HG03135 (cell line): ENCODE results near the gene ROBO1.

Experiments used
- ATAC-seq: cut with Tn5 transposase; IDR thresholded peaks from one replicate; pipeline ENCODE4 v1.9.1; 2021; ENCODE audit warnings: mild to moderate bottlenecking, moderate library complexity; ENCODE audit not compliant: unreplicated experiment

Gene ROBO1

DNA sequence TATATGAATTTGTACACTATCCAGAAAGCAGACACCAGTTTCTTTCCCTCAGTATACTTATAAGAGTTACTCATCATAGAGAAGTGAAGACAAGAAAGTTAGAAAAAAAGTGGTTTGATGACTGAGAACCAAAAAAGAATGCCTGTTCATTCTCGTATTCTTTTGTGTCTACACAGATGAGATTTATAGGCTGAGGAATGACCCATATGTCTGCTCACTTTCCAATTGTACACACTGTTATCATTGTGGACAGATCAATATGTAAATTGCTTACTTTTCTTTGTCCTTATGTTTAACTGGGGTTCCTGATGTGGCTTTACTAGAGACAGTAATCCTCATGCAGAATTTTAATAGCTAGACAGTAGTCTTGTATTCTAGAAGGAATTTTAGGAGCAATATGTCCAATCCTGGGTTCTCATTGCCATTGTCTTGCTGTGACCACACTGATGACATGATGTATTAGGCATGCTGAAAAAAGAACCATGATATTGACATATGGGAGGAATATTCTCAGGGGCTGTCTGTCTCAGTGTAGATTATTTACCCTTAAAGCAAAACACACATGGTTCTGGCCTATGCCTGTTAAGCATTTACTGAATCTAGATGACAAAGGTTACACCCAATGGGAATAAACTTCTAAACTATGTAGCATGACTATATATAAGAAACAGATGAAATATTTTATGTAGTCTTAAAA is 669.7 kb downstream of the ROBO1 start:
- no peak for ATAC-seq

DNA sequence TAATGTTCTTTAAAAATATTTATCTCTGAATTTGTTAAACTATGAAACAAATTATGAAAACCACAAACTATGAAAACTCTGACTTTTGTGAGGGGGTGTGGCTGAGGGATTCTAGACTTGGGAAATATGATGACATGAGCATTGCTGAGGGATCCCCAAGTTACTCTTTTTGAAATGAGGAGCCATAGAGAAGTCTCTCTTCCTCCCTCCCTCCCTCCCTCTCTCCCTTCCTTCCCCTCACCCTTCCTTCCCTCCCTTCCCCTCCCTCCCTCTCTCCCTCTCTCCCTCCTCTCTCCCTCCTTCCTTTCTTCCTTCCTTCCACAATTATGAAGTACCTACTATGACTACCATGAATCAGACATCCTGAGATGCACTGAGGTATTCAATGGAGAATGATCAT is 673.1 kb downstream of the ROBO1 start:
- no peak for ATAC-seq

DNA sequence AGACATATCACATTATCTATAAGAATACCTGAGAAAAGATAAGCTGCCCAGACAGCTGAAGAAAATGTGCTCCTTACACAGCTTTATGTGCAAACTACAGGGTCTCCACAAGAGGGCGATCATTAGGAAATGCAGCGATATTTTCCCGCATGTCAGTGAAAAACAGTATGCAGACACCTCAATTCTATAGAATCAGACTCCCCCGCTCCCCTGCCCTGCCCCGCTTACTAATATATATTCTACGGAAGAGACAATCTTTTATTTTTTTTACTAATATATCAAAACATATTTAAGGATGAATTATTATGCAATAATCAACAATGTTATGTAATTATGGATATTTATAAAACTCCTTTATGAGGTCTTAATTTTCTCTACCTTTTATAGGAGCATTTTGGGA is 681.3 kb downstream of the ROBO1 start:
- ATAC-seq = no peak

DNA sequence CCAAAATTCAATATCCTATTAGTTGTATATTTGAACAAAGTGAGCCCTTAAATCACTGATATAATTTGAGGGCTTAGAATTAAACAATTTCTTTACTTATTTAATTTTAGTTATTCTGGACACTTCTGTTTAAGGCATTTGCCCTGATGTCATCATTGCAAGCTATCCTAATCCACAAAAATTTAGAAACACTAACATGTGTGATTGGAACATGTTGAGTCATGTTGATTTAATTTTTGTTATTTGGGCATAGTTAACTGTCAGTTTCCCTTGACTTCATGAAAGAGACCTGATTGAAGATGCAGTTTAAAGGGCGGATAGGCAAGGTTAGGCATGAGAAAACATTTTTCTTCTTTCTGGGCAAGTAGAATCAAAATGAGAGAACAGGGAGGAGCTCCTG is 682.6 kb downstream of the ROBO1 start:
- ATAC-seq = no peak

DNA sequence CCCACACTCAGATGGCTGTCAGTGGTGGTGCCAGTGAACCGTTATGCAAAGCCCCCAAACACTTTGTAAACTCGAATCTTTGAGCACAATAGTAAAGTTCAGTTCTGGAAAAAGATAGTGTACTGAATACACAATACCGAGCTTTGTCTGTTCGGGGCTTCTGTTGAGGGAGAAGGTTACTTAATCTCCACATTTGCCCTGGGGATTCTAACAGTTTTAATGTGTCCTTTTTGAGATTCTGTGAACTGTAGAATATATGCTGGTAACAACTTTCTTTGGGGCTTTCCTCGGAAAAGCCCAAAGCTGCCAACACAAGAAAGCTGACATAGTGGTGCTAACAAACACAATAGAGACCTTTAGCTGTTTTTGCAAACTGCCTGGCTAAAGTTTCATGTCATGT is 686.5 kb downstream of the ROBO1 start:
- no peak for ATAC-seq

DNA sequence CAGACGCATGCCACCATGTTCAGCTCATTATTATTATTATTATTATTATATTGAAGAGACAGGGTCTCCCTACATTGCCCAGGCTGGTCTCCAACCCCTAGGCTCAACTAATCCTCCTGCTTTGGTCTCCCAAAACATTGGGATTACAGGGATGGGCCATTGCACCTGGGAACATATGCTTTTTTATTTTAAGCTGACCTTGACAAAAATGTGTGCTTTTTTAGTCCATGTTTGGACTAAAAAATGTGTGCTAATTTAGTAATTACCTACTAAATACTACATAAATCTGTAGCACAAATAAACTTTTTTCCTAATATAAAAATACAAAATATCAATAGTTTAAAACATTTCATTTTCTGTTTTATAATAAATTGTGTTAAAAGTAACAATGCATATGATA is 693.2 kb downstream of the ROBO1 start:
- no peak for ATAC-seq

DNA sequence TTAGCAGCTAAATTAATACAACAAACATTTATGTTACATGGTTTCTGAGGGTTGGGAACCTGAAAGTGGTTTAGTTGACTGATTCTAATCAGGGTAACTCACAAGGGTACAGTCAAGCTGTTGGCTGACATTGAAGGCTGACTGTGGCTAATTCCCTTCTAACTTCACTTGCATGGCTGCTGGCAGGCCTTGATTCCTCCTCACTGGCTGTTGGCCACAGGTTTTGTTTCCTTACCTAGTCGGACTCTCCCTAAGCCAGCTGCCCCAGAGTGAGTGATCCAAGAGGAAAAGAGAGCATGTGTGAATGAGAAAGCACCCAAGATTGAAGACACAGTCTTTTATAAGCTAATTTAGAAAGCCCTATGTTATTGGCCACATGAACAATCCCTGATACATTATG is 700.1 kb downstream of the ROBO1 start:
- ATAC-seq = no peak

DNA sequence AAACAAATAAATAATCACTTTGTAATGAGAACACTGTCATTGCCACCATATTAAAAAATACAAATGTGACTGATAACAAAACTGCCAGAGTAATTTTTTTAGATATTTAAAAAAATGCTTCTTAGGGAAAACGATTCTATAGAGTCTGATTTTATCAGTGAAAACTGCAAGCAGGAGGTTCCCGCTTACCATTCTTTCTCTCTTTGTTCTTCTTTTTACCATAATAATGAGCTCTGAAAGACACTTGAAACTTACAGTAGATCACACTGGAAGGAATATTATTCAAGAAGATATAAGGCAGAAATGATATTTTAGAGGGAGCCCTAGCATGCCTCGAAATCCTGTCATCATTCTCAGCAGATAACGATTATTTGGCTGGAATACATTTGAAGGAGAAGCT is 701.3 kb downstream of the ROBO1 start:
- ATAC-seq = no peak

DNA sequence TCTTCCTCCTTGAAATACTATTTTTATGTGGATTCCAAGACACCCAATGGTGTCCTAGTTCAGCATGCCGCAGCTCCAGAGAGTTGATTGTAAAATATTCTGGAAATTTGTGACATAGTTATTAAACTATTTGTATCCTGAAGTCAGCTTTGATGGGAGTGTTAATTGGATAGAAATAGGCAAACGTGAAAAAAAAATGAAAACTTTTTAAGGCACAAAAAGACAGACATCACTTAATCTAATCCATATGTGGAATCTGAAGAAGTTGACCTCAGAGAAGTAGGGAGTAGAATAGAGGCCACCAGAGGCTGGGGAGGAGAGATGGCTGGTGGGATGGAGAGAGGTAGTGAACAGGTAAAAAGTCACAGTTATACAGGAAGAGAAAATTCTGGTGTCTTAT is 704.2 kb downstream of the ROBO1 start:
- no peak for ATAC-seq

DNA sequence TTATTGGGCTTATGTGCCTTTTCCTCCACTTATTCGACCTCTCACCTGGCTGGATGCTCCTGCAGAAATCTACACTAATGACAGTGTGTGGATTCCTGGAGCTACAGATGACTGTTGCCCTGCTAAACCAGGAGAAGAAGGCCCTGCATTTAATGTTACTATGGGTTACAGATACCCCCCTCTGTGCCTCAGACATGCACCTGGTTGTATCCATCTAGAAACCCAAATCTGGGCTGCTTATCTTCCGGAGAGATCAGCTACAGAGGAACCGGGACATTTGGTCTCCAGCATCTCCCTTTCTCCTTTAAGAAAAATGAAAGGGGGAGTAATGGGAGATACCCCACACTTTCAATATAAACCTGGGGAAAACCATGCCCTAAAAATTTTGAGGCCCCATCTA is 710.0 kb downstream of the ROBO1 start:
- no peak for ATAC-seq

DNA sequence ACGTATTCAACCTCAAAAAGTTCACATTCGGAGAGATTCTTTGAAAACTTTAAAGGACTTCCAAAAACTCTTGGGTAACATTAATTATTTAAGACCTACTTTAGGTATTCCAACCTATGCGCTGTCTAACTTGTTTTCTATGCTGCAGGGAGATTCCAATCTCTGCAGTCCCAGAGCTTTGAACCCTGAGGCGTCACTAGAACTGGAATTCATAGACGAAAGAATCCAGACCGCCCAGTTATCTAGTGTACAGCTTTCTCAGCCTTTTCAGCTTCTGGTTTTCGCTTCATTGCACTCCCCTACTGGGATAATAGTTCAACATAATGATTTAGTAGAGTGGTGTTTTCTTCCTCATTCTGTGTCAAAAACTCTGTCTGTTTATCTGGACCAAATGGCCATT is 711.3 kb downstream of the ROBO1 start:
- ATAC-seq = no peak

DNA sequence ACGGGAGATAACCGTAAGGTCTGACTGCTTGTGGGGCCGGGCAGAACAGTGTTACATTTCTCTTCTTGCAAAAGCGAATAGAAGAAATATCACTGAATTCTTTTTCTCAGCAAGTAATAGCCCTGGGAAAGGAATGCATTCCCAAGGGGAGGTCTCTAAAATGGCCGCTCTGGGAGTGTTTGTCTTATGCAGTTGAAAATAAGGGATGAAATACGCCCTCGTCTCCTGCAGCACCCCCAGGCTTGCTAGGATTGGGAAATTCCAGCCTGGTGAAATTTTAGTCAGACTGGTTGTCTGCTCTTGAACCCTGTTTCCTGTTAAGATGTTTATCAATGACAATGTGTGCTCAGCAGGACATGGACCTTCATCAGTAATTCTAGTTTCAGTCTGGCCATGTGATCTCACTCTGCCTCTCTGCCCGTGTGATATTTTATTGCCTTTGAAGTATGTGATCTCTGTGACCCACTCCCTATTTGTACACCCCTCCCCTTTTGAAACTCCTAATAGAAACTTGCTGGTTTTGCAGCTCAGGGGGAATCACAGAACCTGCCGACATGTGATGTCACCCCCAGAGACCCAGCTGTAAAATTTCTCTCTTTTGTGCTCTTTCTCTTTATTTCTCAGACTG is 715.6 kb downstream of the ROBO1 start:
- ATAC-seq = no peak

DNA sequence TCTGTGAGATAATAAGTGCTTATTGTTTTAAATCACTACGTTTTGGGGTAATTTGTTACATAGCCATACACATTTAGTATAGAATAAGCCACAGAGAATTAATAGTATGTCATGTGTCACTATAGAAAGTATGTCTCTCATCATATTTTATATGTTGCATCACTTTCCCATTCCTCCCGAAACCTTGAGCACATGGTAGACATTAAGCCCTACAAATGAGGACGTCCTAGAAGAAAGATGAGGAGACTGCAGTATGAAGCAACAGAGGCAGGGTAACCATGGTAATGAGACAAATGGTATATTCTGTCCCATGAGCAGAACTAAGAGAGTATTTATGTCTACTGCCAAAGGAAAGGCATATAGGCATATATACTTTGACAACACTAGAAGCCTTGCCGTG is 720.2 kb downstream of the ROBO1 start:
- no peak for ATAC-seq

DNA sequence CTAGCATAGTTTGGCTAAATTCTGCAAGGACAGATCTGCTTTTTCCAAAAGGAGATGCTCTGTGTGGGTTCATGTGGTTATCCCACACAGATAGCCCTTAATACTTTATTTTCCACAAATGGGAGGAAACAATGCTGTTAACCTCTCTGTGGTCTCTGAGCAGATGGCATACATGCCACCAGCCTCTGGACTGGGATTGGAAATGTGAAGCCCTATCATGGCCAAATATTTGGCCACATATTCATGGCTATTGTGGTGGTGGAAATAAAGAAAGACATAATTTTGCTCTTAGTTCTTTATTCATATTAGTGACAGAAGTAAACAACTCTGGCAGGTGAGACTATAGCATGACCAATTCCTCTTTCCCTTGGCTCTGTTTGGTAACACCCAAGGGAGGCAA is 726.2 kb downstream of the ROBO1 start:
- ATAC-seq = no peak

DNA sequence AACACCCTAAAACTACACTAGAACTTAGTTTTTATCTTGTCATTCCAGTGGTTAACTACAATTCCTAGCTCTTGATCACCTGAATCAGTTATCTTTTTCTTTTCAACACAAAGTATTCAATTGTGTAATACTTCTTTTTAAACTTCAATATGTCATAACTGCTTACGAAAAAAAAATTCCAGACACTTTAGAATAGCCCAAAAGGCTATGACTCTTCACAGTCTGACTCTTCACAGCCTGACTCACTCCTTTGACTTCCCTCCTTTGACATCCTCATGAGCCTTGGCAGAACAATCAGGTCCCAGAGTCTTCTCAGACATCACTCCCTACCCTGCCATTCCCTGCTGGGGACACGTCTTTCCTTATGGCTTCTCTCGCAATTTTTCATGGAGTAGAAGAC is 727.1 kb downstream of the ROBO1 start:
- ATAC-seq = no peak

DNA sequence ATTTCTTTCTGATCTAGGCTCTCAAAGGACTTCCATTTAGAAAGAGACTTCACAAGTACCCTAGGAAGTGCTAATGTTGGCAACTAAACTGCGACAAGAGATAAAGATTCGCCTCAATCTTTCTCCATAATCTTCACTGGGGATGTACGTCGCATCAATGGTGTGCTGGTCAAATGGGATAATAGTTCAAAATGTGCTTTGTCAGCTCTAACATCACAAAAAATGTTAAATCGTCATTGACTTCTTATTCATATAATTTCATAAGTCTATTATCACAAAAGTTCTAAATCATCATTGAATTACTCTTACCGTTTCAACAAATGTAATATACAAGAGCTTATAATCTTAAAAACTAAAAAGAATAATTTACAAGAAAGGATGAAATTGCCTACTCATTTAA is 727.7 kb downstream of the ROBO1 start:
- no peak for ATAC-seq

DNA sequence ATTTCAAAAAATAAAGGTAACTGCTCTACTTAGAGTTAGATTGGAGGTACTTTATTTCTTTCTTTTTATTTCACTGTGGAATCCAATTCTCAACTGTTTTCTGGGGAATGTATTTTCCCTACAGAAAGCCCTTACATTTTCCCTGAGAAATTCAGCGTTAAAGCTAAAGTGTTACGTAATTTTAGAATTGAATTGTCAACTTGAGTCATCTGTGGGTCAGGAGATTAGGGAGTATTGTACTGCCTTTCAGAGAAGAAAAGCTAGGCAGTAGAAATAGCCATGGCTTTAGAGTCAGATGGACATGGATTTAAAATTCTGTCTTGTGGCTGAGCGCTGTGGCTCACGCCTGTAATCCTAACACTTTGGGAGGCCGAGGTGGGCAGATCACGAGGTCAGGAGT is 728.6 kb downstream of the ROBO1 start:
- no peak for ATAC-seq

DNA sequence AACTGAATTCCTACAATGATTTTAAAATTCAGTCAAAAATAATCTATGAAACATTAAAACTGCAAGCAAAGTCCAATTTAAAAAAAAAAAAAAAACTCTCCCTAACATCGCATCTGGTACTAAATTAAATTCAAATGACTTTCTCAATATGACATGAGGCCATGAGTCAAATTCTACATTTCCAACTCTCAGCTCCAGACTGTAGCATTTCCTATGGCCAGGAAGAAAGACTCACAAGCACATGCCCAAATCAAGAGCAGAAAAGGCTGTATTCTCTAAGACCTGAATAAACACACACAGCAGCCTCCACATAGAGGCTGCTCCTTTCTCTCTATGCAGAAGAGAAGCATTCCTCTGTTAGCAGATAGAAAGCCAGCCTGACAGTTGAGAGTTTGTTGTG is 729.2 kb downstream of the ROBO1 start:
- ATAC-seq = no peak

DNA sequence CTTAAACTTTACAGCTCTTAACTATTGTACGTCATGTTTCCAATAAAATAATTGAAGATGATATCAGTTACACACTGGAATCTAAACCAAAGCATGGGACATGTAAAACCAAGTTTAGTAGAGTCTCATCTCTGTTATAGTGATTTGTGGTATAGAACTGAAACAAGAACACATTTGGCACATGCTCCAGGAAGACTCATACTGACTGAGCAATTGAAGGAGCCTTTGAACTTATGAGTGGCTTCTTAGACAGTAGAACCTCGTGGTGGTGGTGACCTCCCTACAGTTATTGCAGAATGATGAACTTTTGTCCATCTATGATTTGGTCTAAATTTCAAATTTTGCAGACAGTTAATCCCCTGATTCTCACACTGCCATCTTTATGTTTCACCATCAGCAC is 729.7 kb downstream of the ROBO1 start:
- no peak for ATAC-seq

DNA sequence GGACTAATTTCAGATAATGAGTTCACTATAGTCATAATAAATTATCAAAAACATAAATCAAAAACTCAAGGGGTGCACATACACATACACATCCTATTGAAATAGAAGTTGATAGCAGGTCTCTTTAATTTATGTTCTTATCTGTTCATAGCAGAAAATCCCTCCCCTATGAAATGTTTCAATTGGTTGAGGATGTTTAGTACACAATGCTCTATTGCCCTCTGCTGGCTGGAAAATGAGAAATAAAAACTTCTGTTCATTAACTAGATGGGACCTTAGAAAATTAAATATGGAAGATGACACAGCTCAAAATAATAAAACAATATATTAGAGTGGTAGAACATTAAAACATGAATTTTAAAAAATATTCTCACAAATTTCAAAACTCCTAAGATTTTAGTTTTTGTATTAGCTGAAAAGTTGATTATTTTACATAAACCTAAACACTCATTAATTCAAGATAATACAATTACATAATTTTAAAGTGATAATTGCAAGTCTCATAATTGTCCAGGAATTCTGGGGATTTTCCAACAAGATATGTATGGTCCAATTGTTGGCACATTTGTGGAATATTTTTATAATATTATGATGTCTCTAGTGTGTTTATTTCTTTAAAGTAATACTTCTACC is 735.0 kb downstream of the ROBO1 start:
- ATAC-seq = peak; percentile 60

DNA sequence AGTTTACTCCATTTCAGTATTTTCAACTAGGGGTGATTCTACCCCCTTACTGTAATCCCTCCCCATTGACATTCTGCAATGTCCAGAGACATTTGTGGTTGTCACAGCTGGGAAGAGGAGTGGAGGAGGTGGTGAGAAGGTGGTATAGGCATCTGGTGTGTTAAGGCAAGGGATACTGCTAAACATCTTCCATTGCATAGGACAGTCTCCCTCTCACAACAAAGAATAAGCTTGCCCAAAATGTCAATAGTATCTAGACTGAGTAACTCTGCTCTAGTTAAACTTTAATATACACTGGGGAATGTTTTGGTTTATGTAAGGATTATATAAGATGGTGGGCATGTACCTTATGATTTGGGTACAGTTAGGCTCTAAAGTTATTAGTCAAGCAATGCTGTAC is 737.6 kb downstream of the ROBO1 start:
- no peak for ATAC-seq

DNA sequence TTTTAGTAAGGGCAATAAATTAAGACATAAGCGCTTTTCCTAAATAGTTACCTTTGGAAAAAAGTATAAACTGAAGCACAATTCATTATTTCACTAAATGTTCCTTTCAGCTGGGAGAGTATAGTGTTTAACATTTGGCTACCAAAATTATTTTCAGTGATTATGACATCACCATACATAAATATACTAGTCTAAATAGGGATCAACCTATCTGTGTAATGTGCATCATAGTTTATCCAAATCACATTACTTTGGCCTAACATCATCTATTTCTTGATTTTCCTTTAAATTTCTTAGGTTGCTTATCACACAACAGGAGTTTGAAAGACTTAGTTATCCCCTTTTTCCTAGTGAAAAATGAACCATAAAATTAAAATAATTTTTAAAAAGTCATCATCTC is 738.9 kb downstream of the ROBO1 start:
- no peak for ATAC-seq

DNA sequence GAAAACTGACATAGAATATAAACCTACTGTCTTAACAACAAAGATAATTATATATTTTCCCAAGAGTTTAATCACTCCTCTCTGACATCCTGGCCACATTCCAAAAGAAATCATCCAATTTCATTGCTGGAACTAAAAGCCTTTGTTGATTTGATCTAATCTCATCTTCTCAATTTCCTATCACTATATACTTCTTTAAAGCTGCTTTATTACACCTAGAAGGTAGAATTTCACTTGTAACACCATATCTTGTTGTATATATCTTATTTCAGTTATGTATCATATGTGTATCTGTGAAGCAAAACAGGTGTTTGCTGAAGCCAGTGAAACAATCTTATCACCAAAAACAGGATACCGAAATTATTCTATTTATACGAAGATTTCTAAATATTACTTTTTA is 740.2 kb downstream of the ROBO1 start:
- no peak for ATAC-seq
